HG03045 (cell line): ENCODE results near the gene CLIC5.

Experiments
- ATAC-seq: cut with Tn5 transposase; IDR thresholded peaks from one replicate; pipeline ENCODE4 v1.9.1; 2021; ENCODE audit warnings: mild to moderate bottlenecking, moderate library complexity; ENCODE audit not compliant: unreplicated experiment

The CLIC5 gene

GRCh38 chr6:45966797-45967196, 48.9 kb downstream of the CLIC5 start:
- ATAC-seq: no peak

- ATAC-seq: no peak
Measured at GRCh38 chr6:45966340-45966739, 49.3 kb downstream of the CLIC5 start.

- ATAC-seq: no peak
Measured at GRCh38 chr6:45965792-45966191, 49.9 kb downstream of the CLIC5 start.

- ATAC-seq: no peak
Measured at GRCh38 chr6:45965007-45965406, 50.7 kb downstream of the CLIC5 start.

GRCh38 chr6:45964300-45964699, 51.4 kb downstream of the CLIC5 start:
- no peak for ATAC-seq

- no peak for ATAC-seq
Measured at GRCh38 chr6:45963896-45964295, 51.8 kb downstream of the CLIC5 start.

- ATAC-seq: no peak
Measured at GRCh38 chr6:45961125-45961524, 54.5 kb downstream of the CLIC5 start.

GRCh38 chr6:45959534-45960145, 56.0 kb downstream of the CLIC5 start:
- ATAC-seq: no peak

GRCh38 chr6:45956663-45957062, 59.0 kb downstream of the CLIC5 start:
- ATAC-seq: no peak

GRCh38 chr6:45956176-45956575, 59.5 kb downstream of the CLIC5 start:
- no peak for ATAC-seq

GRCh38 chr6:45955597-45955996, 60.1 kb downstream of the CLIC5 start:
- ATAC-seq: no peak

- no peak for ATAC-seq
Measured at GRCh38 chr6:45952546-45952945, 63.1 kb downstream of the CLIC5 start.

GRCh38 chr6:45952168-45952529, 63.5 kb downstream of the CLIC5 start:
- no peak for ATAC-seq

GRCh38 chr6:45951321-45952167, 64.1 kb downstream of the CLIC5 start:
- ATAC-seq: no peak

- ATAC-seq: no peak
Measured at GRCh38 chr6:45949256-45949655, 66.4 kb downstream of the CLIC5 start.

- ATAC-seq: no peak
Measured at GRCh38 chr6:45947807-45948206, 67.9 kb downstream of the CLIC5 start.

GRCh38 chr6:45946887-45947286, 68.8 kb downstream of the CLIC5 start:
- no peak for ATAC-seq

- no peak for ATAC-seq
Measured at GRCh38 chr6:45946352-45946751, 69.3 kb downstream of the CLIC5 start.

GRCh38 chr6:45942953-45943352, 72.7 kb downstream of the CLIC5 start:
- no peak for ATAC-seq

- no peak for ATAC-seq
Measured at GRCh38 chr6:45933855-45934254, 81.8 kb downstream of the CLIC5 start.

GRCh38 chr6:45931232-45931631, 84.4 kb downstream of the CLIC5 start:
- ATAC-seq: no peak

GRCh38 chr6:45930420-45931040, 85.1 kb downstream of the CLIC5 start:
- no peak for ATAC-seq
